G401 (cell line): ENCODE measurements around the gene UNC13A. TPM values are rescaled to one million over a fixed set of nuclear protein-coding genes. Genes with fewer than 3 reads are reported as not detected.

Experiments
- DNase-seq: peaks from one replicate; pipeline ENCODE4 v3.0.0-alpha.2; 2015; ENCODE audit warnings: low spot score
- in situ Hi-C: cut with HindIII; loops from 2 replicates; pipeline ENCODE4 v1.10.0; 2016; ENCODE audit warnings: low sequenced_read_pairs, mixed read lengths
- total RNA-seq: library from RNA; depleted of rRNA; stranded (reverse); fragments of >200 nt; shearing (Covaris generic); gene quantifications from 2 replicates; pipeline ENCODE4 v1.2.3, GENCODE V29; 2014

UNC13A gene
- total RNA-seq, 1 experiment from 2014 or later: 11.4 TPM

DNA sequence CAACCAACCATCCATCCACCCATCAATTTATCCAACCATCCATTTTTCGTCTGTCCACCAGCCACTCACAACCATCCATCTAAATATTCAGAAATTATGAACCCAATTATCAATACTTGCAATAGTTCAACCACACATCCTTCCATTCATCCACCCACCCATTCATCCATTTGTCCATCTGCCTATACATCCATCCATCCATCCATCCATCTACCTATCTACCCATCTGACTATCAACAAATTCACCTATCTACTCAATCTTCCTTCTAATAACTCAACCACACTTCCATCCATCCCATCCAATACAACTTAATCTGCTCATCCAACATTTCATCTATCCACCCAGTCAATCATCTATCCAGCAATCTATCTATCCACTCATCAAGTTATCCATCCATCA is 46.3 kb downstream of the UNC13A start:
- in situ Hi-C loops: no loop called here

DNA sequence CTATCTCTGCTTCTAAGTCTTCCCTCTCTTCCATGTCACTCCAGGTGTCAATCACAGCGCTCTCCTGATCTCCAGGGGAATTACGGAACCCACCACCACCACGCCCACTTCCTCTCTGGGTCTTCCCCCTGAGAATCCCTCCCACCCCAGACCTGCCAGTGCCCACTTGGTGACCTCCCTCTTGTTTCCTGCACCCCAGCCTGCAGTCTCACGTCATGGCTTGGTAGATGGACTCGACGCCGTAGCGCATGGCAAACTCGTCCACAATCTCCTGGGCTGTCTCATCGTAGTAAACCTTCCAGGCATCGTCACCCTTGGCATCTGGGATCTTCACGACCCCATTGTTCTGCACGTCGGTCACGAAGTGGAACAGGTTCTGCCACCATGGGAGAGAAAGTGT is 47.0 kb downstream of the UNC13A start:
- no peak for DNase-seq
- in situ Hi-C loops: no loop called here

More for the DNA sequence above, 46.3 kb downstream of the UNC13A start:
- DNase-seq: no peak

DNA sequence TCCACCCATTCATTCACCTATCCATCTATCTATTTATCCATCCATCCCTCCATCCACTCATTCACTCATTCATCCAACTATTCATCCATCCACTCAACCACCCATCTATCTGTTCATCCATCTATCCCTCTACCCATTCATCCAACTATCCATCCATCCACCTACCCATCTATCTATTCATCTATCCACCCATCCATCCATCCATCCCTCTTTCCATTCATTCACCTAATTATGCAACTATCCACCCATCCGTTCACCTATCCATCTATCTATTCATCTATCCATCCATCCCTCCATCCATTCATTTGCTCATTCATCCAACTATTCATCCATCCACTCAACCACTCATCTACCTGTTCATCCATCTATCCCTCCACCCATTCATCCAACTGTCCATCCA is 54.5 kb downstream of the UNC13A start:
- in situ Hi-C loops: no loop called here
- no peak for DNase-seq

DNA sequence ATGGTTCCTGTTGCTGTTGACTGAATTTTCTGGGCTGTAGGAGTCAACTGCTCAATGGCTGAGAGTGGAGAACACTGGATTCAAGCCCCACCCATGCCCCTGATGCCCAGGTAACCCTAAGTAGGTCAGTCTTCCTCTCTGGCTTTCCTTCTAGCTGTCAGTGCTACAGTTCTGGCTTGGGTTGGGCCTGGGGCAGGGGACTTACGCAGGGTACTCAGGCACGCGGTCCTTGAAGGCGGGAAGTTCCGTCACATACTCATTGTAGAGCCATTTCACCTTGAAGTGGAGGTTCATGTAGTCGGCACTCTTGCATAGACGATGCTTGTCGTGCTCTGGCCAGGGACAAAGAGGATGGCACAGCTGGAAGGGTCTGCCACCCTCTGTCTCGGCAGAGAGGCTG is 55.6 kb downstream of the UNC13A start:
- in situ Hi-C loops: no loop called here
- no peak for DNase-seq

DNA sequence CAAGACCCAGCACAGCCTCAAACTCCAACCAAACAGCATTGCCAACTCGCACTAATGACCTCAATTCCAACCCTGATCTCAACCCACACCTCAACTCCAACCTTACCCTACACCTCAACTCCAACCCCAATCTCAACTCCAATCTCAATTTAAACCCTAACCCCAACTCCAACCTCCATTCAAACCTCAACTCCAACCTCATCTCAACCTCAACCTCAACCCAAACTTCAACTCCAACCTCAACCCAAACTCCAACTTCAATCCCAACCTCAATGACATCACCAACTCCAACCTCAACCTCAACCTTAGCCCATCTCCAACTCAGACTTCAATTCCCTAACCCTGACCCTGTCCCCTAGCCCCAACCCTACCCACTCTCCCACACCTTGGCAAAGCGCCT is 58.4 kb downstream of the UNC13A start:
- in situ Hi-C loops: no loop called here

DNA sequence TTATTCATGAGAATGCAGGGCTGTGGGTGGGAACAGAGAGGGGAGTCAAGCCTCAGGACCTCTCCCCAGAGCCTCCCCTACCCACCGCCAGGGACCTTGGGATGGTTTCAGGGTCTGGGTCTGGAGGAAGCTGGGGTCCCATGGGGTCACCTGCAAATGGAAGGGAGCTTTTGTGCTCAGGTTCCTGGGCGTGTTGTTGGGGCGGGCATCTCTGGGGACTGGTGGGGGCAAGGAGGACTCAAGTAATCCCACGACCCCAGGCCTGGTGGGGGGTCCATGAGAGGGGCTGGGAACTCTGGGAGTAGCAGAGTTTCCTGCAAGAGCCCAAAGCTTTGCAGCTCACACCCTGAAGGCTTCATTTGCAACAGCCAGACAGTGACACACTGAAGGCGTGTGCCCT is 60.2 kb downstream of the UNC13A start:
- in situ Hi-C loops: no loop called here
- no peak for DNase-seq

More for the DNA sequence above, 58.4 kb downstream of the UNC13A start:
- DNase-seq: no peak

DNA sequence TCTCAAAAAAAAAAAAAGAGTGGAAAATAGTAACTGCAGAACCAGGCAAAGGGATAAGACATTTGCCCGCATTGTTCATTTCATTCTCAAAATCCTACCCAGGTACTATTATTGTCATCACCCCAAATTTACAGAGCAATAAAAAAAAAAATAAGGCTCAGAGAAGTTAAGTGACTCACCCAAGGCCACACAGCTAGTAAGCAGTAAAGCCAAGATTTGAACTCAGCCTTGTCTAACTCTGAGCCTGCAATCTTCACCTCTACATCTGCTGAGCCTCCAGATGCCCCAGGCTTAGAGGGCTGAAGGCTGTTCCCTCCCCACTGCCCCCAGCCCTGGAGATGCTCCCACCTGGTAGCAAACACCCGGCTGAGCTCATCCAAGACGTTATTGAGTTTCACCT is 61.0 kb downstream of the UNC13A start:
- DNase-seq: no peak

DNA sequence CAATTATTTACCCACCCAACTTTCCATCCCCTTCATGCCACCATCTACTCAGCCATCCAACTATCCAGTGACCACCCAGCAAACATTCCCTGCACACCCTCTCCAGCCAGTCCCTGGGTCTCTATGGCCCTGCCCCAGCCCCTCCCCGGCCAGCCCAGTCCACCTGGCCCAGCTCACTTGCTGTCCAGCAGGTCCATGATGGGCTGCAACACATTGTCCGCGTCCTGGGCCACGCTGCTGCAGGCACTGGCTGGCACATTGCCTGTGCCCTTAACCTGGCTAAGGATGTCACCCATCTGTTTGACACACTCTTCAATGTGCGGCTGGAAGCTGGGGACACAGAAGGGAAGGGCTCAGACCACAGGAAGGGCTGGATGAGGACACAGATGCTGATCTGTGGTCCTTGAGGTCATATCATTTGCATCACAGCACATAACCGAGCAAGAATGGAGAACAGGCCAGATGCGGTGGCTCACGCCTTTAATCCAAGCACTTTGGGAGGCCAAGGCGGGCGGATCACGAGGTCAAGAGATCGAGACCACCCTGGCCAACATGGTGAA is 61.6 kb downstream of the UNC13A start:
- in situ Hi-C loops: no loop called here
- no peak for DNase-seq

More for the DNA sequence above, 61.0 kb downstream of the UNC13A start:
- in situ Hi-C loops: no loop called here

DNA sequence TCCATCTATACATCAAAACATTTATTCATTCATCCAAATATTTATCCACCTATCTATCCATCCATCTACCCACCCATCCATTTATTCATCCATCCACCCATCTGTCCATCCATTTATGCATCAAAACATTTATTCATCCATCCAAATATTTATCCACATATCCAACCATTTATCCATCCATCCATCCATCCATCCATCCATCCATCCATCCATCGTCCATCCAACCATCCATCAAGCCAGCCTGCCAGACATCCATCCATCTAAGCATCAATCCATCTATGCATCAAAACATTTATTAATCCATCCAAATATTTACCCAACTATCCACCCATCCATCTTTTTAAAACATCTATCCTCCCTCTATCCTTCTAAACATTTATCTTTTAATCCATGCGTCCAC is 62.2 kb downstream of the UNC13A start:
- DNase-seq: no peak
- in situ Hi-C loops: no loop called here

DNA sequence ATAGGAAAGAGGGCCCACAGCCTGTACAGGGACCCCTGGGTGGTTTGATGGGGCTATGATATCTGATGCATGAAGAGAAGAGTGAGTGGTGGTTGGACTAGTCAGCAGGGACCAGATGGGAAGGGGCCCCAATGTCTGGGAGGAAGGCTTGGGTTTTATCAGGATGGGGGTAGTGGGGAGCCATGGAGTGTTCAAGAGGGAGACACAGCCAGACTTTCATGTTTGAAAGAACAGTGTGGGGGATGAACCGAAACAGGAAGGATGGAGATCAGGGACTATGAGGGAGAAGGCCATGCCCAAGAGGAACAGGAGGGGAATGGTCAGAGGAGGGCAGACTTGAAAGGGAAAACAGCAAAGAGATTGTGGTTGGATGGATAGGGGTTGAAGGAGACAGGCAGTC is 63.1 kb downstream of the UNC13A start:
- DNase-seq: no peak
- in situ Hi-C loops: no loop called here

DNA sequence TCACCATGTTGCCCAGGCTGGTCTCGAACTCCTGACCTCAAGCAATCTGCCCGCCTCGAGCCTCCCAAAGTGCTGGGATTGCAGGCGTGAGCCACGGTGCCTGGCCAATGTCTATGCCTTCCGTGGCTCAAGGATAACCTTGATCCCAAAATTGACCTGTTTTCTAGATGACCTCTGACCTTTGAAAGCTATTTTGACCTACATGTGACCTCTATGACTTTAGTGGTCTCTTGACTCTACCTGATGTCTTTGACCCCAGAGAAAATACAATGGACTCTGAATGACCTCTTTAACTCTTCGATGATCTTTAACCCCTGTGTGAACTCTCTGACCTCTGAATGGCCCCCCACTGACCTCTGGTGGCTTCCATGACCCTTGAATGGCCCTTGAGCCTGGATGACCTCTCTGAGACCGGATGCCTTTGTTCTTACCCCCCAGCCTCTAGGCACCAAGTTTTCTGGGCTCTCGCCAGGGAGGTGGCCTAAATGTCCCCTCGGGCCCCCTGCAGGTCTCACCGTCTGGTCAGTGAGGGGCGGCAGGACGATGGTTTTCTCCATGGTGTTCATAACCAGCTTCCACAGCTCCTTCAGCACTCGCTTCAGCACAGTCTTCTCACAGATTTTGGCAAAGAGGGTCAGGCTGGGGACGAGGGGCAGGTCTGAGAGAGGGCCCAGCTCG is 63.7 kb downstream of the UNC13A start:
- no peak for DNase-seq
- in situ Hi-C loops: no loop called here

DNA sequence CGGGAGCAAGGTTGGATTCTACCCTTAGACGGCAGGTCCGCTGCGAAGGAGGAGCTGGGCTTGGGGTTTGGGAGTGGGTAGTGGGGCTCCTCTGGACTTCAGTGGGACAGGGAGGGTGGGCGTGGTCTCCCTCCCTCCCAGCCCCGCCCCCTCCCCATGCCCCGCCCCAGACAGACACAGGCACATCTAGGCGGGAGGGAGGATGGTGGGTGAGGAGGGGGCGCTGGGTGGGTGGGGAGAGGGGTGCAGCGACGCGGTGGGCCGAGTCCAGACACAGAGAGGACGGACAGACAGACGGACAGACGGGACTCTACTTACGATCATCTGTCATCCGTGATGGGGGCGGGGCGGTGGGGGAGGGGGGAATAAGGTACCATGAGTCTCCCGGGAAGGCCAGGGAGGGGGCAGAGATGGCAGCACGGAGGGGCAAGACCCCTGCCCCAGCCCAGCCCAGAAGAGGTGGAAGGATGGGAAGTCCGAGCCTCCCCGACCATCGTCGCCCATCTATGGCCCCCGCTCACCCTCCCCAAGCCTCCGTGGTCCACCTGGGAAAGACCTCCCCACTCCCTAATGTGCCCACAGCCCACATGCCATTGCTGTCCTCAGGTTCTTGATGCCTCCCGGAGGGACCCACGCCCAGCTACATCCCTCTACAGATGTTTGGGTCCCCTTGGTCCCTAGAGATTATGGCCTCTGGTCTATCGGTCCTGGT is 64.8 kb downstream of the UNC13A start:
- in situ Hi-C loops: no loop called here
- no peak for DNase-seq

DNA sequence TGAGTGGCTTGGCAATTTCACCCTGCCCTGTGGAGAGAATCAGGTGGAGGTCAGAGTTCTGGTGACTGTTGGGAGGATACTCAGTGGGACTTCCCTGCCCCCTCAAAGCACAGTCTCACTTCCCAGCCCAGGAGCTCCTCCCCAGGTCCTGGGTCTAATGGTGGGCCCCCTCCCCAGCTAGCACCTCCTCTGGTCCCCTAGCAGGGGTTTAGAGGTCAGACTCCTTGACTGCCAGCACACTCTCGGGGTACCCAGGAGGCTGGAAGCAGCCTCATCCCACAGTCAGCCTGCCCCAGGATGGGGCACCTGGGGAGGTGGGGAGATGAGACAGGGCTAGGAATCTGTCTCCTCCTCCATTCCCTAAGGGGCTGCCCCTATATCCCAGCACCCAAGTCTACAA is 67.5 kb downstream of the UNC13A start:
- in situ Hi-C loops: no loop called here
- DNase-seq: no peak

DNA sequence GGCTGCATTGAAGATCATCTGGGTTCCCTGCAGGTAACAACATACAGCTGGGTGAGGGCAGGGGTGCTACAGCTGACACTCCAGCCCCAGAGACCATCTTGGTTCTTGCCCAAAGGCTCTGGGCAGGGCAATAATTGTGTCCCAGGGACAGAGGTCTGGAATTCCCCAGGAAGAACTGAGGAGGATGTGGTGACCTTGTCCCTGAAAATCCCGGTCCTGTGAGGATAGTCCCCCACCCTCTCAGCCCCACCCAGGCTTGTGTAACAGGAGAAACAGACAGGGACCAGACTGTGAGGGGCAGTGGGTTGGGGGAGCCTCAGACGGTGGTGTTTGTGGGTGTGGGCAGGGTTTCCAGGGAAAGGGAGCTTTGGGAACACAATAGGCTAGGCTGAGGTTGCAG is 69.2 kb downstream of the UNC13A start:
- DNase-seq: no peak
- in situ Hi-C loops: no loop called here

DNA sequence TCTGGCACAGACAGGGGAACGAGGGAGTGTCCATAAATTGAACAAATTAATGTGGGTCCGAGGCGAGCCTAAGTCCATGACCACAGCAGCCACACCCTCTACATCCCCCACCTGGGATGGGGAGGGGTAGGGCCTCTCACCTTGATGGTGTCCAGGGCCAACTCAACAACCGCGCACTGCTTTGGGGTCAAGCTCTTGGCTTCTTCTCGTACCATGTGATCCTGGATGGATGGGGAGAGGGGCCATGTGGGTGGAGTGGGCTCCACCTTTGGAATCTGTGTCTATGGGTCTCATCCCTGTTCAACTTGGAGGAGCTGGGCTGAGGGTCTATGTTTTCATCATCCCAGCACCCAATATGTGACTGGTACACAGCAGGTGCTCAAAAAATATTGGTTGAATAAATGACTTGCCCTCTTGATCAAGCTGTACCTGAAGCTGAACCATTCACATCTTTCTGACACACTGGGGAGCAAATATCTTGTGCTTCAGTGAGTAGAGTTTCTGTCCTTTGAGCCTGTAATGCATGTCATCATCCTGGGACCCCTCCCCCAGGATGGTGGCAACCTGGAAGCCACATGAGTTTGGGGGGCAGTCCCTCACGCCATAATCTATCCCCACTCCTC is 69.8 kb downstream of the UNC13A start:
- in situ Hi-C loops: no loop called here

DNA sequence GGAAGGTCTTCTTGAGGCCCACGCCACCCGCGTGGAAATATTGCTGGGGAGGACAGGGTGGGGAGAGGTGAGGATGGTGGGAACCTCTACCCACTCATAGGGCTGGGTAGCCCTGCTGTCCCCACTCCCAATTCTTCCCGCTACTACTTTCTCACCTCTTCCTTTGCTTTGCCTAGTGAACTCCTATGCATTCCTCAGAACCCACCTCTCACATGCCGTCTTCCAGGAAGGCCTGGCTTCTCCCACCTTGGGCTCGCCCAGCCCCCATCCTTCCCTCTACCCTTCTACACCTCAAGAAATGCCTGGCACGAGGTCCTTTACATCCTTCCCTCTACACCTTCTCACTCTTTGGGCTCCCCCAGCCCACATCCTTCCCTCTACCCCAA is 70.4 kb downstream of the UNC13A start:
- no peak for DNase-seq
- in situ Hi-C loops: no loop called here

More for the DNA sequence above, 69.8 kb downstream of the UNC13A start:
- DNase-seq: no peak

DNA sequence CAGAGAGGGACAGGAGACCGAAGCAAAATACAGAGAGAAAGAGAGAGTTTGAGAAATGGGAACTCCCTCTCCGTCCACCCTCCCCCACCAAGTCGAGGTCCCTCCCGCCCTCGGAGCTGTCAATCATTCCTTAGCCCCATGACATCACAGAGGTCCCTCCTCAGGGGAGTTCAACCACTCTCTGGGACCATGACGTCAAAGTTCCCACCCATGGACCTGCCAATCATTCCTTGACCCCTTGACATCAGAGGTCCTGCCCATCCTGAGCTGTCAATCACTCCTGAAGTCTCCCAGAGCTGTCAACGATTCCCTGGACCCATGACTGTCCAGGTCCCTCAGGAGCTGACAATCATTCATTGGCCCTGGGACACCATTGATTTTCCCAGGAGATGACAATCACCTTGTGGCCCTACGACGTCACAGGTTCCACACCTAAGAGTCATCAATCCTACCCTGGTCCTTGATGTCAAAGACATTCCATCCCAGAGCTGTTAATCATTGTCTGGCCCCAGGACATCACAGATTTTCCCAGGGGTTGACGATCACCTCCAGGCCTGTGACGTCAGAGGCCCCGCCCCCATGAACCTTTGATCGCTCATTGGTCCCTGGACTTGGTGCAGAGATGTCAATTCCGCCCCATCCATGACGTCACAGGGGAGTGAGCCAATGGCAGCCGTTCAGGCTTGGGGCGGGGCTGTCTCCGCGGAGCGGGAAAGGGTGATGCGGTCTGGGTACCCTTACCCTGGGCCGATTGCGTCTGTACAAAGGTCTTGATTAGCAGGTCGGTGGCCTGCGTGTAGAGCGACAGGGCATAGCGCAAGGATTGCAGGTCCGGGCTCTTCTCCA is 71.0 kb downstream of the UNC13A start:
- in situ Hi-C loops: no loop called here
- DNase-seq: no peak

DNA sequence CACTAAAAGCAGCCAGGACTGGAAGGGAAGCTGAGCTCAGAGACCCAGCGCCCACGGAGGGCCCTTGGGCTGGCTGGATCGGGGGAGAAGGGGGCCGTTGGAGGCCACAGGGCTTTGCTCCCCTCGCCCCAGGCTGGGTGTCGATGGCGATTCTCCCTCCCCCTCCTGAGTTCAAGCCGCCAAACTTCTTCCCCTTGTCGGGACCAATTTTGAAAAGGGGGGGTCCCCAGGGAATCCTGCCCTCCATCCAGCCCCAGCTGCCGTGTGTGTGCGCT is 71.5 kb downstream of the UNC13A start:
- in situ Hi-C loops: no loop called here
- DNase-seq: no peak

DNA sequence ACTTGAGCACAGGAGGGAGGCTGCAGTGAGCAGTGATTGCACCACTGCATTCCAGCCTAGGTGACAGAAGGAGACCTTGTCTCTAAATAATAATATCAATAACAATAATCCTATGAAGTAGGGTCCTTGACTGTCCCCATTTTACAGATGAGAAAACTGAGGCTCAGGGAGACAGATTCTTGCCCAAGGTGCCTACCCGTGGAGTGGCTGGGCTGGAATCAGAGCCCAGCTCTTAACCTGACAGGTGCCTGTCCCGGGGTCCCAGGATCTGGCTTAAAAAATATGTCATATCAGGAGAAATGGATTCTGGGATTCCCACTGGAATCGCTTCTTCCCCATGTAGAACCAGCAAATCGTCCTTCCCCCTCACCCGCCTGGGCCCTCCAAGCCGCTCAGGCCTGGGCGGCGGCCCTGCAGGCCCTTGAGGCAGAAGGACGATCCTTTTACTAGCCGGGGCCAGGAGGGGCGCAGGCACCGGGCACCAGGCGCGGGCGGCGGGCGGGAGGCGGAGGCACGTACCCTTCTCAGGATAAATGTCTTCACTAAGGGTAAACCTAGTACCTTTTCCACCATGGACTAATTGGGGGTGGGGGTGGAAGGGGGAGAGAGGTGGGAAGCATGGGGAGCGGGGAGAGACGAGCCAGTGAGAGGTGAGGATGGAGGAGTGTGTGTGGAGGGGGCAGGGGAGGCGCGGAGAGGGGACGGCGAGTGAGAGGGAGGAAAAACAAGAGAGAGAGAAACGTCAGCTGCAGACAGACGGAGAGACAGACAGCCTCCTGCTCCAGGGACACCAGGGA is 72.1 kb downstream of the UNC13A start:
- in situ Hi-C loops: no loop called here
- DNase-seq: no peak
